Smooth muscle cell (in vitro differentiated cells): ENCODE data around the gene KREMEN1. TPM values are rescaled to one million over a fixed set of nuclear protein-coding genes. Genes with fewer than 3 reads are reported as not detected.

Experiments
- DNase-seq: peaks from one replicate; lab custom pipeline; 2025; ENCODE audit not compliant: unreplicated experiment; lab: John Stamatoyannopoulos, UW
- H2AFZ ChIP-seq: fragments of 200-600 bp; sonication (generic); 2 replicates; pipeline ENCODE4 v1.6.0; 2016; ENCODE audit warnings: antibody characterized with exemption, low read depth, mild to moderate bottlenecking
- H3F3A ChIP-seq: fragments of 200-600 bp; sonication (generic); 2 replicates; pipeline ENCODE4 v1.6.0; 2017; ENCODE audit warnings: antibody characterized with exemption, low read depth
- H3K27ac ChIP-seq: fragments of 200-600 bp; sonication (generic); 2 replicates; pipeline ENCODE4 v1.5.1; 2016; ENCODE audit warnings: low read depth, mild to moderate bottlenecking
- H3K27me3 ChIP-seq: fragments of 200-600 bp; sonication (generic); 2 replicates; pipeline ENCODE4 v1.6.1; 2016; ENCODE audit warnings: low read depth, mild to moderate bottlenecking
- H3K36me3 ChIP-seq: fragments of 200-600 bp; sonication (generic); 2 replicates; pipeline ENCODE4 v1.5.1; 2016; ENCODE audit warnings: low read depth
- H3K4me1 ChIP-seq: fragments of 200-600 bp; sonication (generic); 2 replicates; pipeline ENCODE4 v1.5.1; 2016; ENCODE audit warnings: low read depth
- H3K4me2 ChIP-seq: fragments of 200-600 bp; sonication (generic); 2 replicates; pipeline ENCODE4 v1.6.0; 2016; ENCODE audit warnings: mild to moderate bottlenecking
- H3K4me3 ChIP-seq: fragments of 200-600 bp; sonication (generic); 2 replicates; pipeline ENCODE4 v1.5.1; 2016; ENCODE audit warnings: mild to moderate bottlenecking
- H3K79me2 ChIP-seq: fragments of 200-600 bp; sonication (generic); 2 replicates; pipeline ENCODE4 v1.6.0; 2016; ENCODE audit warnings: low read depth, mild to moderate bottlenecking
- H3K9ac ChIP-seq: fragments of 200-600 bp; sonication (generic); 2 replicates; pipeline ENCODE4 v1.6.0; 2016; ENCODE audit warnings: low read depth
- H3K9me3 ChIP-seq: fragments of 200-600 bp; sonication (generic); replicated peaks from 2 replicates; pipeline ENCODE4 v1.5.1; 2016; ENCODE audit warnings: low read depth
- H4K20me1 ChIP-seq: fragments of 200-600 bp; sonication (generic); 2 replicates; pipeline ENCODE4 v1.6.0; 2016; ENCODE audit warnings: low read depth
- CTCF ChIP-seq: fragments of 200-600 bp; sonication (generic); IDR thresholded peaks from 2 replicates; pipeline ENCODE4 v1.5.1; 2017; ENCODE audit warnings: borderline replicate concordance, mild to moderate bottlenecking, antibody characterized with exemption; ENCODE audit not compliant: insufficient read depth, poor library complexity, severe bottlenecking
- WGBS: methylation state at CpG from one replicate; pipeline ENCODE4 v1.1.7; 2016; ENCODE audit warnings: low lambda C conversion rate; 5-methylcytosine and 5-hydroxymethylcytosine counted together
- polyA plus RNA-seq: library from polyadenylated mRNA; unstranded; fragments of >200 nt; fragmentation: Nextera tagmentation; extraction: Ambion mirVana; gene quantifications from 2 replicates; pipeline ENCODE4 v1.2.1, GENCODE V29; 2016
- total RNA-seq: library from RNA; depleted of rRNA; stranded (reverse); fragments of >200 nt; gene quantifications from 2 replicates; pipeline ENCODE4 v1.2.3, GENCODE V29; 2014

The KREMEN1 gene
- total and polyA plus RNA-seq, 2 experiments from 2014 or later, result 6.0 to 6.8 TPM

GRCh38 chr22:29069463-29069862 lies 3.4 kb upstream of the KREMEN1 start:
- no peak overlapping the region for H3K27ac ChIP-seq
- H3K79me2 ChIP-seq, result no peaks in the 10 kb centered on the region
- no peaks in the 10 kb centered on the region for H3F3A ChIP-seq
- no peak for TF ChIP-seq CTCF
- WGBS, result 82% methylated on average over 4 of the region's 4 CpGs
- no peak overlapping the region for H3K9ac ChIP-seq
- H3K36me3 ChIP-seq, result no peaks in the 10 kb centered on the region
- no peak overlapping the region for H3K4me2 ChIP-seq
- DNase-seq, result no peak
- H3K4me1 ChIP-seq, result peaks cover 14% of the 10 kb centered on the region
- no peaks in the 10 kb centered on the region for H4K20me1 ChIP-seq
- H3K9me3 ChIP-seq, result no peaks in the 10 kb centered on the region
- peaks cover 26% of the 10 kb centered on the region for H3K27me3 ChIP-seq
- no peak overlapping the region for H2AFZ ChIP-seq
- no peak overlapping the region for H3K4me3 ChIP-seq

- H2AFZ ChIP-seq, result no peak overlapping the region
Observed at GRCh38 chr22:29070490-29070889, 2.3 kb upstream of the KREMEN1 start.

GRCh38 chr22:29071261-29072045 lies 1.4 kb upstream of the KREMEN1 start:
- Histone ChIP-seq H3K36me3 (no peaks in the 10 kb centered on the region), H3F3A (no peaks in the 10 kb centered on the region), H3K9ac (no peak overlapping the region), H3K4me2 (peak overlapping the region; percentile 96), H3K27me3 (peaks cover 26% of the 10 kb centered on the region), H4K20me1 (no peaks in the 10 kb centered on the region), H3K27ac (no peak overlapping the region), H3K4me3 (peak overlapping the region; percentile 55), H3K9me3 (no peaks in the 10 kb centered on the region), H3K79me2 (no peaks in the 10 kb centered on the region), H3K4me1 (peaks cover 14% of the 10 kb centered on the region), H2AFZ (peak overlapping the region; percentile 82)
- DNase-seq, result no peak
- 8% methylated on average over 35 of the region's 60 CpGs for WGBS
- TF ChIP-seq CTCF, result no peak

More at GRCh38 chr22:29070490-29070889, 2.3 kb upstream of the KREMEN1 start:
- Histone ChIP-seq H3K4me1 (peaks cover 14% of the 10 kb centered on the region), H3K4me3 (no peak overlapping the region), H3K79me2 (no peaks in the 10 kb centered on the region), H3K27me3 (peaks cover 26% of the 10 kb centered on the region), H3K9ac (no peak overlapping the region), H3K36me3 (no peaks in the 10 kb centered on the region), H3K4me2 (no peak overlapping the region), H4K20me1 (no peaks in the 10 kb centered on the region), H3K9me3 (no peaks in the 10 kb centered on the region), H3F3A (no peaks in the 10 kb centered on the region), H3K27ac (no peak overlapping the region)
- no peak for TF ChIP-seq CTCF
- DNase-seq, result no peak
- WGBS, result 100% methylated on average over 4 of the region's 4 CpGs
